Fibroblast of lung (primary cell): ENCODE data around the gene CD200.

Experiments
- CTCF ChIP-seq, 2 donors: IDR thresholded peaks in 1 of 2; conservative IDR thresholded peaks in 1 of 2; 1 replicate in 1 of 2; 2 replicates in 1 of 2; pipeline ENCODE4 v1.5.1; 2011 to 2012; ENCODE audit warnings: low read length in 2 of 2, control low read depth in 1 of 2, inconsistent platforms in 1 of 2, low read depth in 1 of 2, mild to moderate bottlenecking in 1 of 2
- EZH2 ChIP-seq: IDR thresholded peaks from 2 replicates; pipeline ENCODE4 v1.5.1; 2012; ENCODE audit warnings: low read length, control low read depth, mild to moderate bottlenecking; ENCODE audit errors: missing control alignments

DNA sequence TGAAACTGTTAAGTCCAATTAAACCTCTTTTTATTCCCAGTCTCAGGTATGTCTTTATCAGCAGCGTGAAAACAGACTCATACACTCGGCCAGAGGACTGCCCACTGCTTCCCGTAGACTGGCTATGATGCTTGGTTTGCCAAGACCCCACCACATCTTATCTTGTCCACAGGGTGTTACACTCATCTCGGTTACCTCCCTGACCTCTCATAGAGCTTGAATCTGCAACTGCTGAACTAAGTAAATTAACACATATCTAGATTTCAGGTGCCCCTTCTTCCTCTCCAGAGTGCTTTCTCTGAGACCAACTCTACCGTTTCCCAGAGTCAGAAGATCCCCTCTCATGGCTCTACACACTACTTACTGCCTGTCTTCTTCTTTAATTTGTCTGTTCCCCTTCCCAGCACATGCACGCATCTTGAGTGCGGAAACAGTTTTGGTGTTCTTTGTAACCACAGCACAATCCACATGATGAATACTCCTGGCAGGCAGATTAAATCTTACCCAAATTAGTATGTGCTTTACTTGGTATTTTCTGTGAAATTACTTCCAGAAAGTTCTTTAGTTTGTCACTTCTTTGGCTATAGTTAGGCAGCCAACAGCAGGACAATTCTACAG lies 49.7 kb downstream of the CD200 start:
- TF ChIP-seq CTCF (conservative IDR thresholded peaks at IDR 0.05 in 1 of 2, IDR thresholded peaks at IDR 0.05 in 1 of 2; ENCODE audit: low read depth in 1 of 2, low read length in 2 of 2), result no peak
- no peak for TF ChIP-seq EZH2
